ENCODE results near the gene ACSL6.
"Not testable (repeated sequence)": the region's sequence is repeated elsewhere in the genome, so short reads cannot be mapped to it uniquely, and the experiment has no call there.

ACSL6 gene

DNA sequence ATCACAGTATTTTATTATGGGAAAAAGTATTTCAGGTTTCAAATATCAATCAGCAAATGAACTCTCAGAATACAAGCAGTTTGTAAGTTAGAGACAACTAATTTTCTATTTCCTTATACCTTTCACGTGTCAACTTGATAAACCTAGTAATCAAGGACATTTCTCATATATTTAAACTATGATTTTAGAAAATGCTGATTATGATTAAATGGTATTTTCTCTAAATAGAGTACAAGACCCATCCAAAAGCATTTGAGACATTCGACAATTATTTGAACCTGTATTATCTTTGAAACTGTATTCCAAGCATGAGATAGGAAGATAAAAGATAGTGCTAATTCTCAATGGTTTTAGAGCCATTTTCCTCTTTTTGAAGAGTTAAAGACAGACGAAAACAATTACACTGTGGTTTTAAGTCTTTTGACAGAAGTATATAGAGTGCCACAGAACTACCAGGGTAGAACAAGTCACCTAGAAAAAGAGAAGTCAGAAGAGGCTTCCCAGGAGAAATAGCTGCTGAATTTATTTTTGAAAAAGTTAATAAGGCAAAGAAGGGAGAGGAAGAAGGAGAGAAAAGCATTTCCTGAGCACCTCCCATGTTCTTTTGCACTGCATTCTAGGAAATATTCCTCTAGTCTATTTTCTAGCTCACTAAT is 71.6 kb downstream of the ACSL6 start:
- no peak for DNase-seq

DNA sequence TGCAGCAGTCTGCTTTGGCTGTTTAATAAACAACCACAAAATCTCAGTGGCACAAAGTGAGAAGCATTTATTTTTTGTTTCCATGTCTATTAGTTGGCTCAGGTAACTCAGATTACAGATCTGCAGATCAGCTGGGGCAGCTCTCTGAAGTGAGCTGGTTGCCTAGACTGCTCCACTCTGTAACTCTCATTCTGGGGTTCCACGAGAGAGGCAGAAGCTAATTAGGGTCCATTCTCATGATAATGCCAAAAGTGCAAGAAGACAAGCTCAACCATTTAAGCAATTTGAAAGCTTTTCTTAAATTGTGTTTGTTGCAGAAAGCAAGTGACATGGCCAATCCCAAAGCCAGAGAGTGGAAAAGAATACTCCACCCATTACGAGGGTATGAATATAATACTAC is 79.2 kb downstream of the ACSL6 start:
- DNase-seq = no peak

DNA sequence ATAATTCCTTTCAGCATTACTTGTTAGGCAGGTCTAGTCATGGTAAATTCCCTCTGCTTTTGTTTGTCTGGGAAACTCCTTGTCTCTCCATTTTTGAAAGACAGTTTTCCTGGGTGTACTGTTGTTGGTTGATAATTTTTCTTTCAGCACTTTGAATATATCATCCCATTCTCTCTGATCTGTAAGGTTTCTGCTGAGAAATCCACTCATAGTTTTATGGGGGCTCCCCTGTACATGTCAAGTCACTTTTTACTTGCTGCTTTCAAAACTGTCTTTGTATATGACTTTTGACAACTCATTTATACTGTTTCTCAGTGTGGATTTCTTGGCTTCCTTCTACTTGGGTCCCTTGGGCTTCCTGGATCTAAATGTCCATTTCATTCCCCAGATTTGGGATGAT is 82.5 kb downstream of the ACSL6 start:
- DNase-seq = no peak

DNA sequence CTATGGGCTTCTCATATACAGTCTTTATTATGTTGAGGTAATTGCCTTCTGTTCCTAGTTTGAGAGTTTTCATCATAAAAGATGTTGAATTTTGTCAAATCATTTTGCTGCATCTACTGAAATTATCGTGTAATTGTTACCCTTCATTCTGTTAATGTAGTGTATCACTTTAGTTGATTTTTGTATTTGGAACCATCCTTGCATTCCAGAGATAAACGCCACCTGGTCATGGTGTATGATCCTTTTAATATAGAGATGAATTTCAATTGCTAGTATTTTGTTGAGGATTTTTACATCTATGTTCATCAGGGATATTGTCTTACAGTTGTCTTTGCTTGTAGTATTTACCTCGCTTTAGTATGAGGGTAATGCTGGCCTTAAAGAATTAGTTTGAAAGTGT is 85.3 kb downstream of the ACSL6 start:
- no peak for DNase-seq

DNA sequence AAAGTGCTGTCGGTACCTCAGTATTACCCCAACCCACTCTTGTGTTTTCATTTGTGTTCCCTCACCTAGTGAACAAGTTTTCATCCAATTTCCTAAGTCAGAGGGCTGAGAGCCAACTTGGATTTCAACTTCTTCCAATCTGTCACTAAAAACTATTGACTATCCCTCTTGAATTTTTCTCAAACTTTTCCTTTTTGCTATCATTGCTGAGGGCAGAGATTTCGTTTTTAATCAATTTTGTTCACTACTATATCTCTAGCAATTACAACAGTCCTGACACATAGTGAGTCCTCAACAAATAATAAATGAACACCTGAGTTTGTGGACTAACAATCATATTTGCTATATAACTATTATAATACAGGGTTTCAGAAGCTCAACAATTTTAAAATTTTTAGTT is 95.0 kb downstream of the ACSL6 start:
- DNase-seq = no peak

DNA sequence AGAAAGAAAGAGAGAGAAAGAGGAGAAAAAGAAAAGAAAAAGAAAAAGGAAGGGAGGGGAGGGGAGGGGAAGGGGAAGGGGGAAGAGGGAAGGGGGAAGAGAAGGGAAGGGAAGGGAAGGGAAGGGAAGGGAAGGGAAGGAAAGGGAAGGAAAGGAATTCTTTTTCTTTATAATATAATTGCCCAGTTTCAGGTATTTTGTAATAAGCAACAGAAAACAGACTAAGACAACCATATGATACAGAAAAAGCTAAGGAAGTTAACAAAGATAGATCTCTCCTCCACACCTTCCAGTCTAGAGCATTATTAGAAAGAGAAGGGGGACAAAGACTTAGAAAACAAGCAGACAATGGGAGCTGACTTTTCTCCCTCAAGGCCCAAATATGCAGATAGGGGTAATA is 97.0 kb downstream of the ACSL6 start:
- DNase-seq = no peak

DNA sequence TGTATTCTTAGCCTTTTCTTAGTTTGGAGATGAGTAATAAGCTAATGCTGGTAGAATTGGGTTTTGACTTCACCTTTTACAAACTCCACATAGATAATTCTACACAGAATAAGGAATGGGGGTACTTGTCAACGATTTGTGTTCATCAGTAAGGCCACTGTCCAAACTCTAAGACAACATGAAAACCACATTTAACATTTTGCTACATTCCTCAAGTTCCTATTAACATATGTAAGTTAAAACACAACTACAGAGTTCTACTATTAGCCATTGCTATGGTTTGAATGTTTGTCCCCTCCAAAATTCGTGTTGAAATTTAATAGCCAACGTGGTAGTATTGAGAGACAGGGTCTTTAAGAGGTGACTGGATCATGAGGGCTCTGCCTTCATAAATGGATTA is 97.9 kb downstream of the ACSL6 start:
- DNase-seq = no peak

DNA sequence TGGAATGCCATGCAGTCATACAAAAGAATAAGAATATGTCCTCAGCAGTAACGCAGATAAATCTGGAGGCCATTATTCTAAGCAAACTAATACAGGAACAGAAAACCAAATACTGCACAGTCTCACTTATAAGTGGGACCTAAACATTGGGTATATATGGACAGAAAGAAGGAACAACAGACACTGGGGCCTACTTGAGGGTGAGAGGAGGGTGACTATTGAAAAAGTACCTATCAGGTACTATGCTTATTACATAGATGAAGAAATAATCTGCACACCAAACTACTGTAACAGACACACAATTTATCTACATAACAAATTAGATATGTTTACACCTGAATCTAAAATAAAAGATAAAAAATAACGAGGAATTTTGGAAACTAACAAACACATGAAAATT is 104.8 kb downstream of the ACSL6 start:
- DNase-seq = no peak

DNA sequence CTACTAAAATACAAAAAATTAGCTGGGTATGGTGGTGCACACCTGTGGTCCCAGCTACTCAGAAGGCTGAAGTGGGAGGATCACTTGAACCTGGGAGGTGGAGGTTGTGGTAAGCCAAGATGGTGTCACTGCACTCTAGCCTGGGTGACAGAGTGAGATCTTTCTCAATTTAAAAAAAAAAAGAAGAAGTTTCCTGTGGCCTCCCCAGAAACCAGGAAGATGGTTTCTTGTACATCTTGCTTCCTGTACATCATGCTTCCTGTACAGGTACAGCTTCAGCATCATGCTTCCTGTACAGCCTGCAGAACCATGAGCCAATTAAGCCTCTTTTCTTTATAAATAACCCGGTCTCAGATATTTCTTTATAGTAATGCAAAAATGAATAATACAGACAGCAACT is 109.2 kb downstream of the ACSL6 start:
- not testable (repeated sequence) for DNase-seq

Data from right forelimb (tissue), 1 donor.